Measurements from ENCODE around the gene ACOT12. TPM values are rescaled to one million over a fixed set of nuclear protein-coding genes. Genes with fewer than 3 reads are reported as not detected.

The ACOT12 gene
- total RNA-seq, 1 experiment from 2014 or later: not detected

- H3K9me3 Mint-ChIP-seq: no peaks in the 10 kb centered on the region
- H3K27me3 Mint-ChIP-seq (ENCODE audit: low read depth): peaks cover 12% of the 10 kb centered on the region
- no peak overlapping the region for H3K56ac ChIP-seq (ENCODE audit: insufficient read length, low read depth, low read length)
- no peak overlapping the region for H4K8ac ChIP-seq (replicated peaks; ENCODE audit: insufficient read length, low read depth, low read length)
- no peaks in the 10 kb centered on the region for H3K79me2 ChIP-seq (ENCODE audit: insufficient read depth, low read length)
- no peaks in the 10 kb centered on the region for H3K27me3 ChIP-seq (ENCODE audit: insufficient read depth, low read length)
- H4K20me1 ChIP-seq (ENCODE audit: control insufficient read depth, insufficient read depth, insufficient read length): no peaks in the 10 kb centered on the region
- no peak overlapping the region for H4K91ac ChIP-seq (ENCODE audit: insufficient read length, low read depth, low read length)
- H3K9me3 ChIP-seq (ENCODE audit: control insufficient read depth, low read depth, low read length): no peaks in the 10 kb centered on the region
- no peaks in the 10 kb centered on the region for H3K79me1 ChIP-seq (ENCODE audit: insufficient read depth, low read depth, low read length, poor library complexity, severe bottlenecking)
- no peaks in the 10 kb centered on the region for H3K23me2 ChIP-seq (ENCODE audit: insufficient read length, low read depth, low read length, poor library complexity, severe bottlenecking)
- no peak overlapping the region for H2BK12ac ChIP-seq (ENCODE audit: insufficient read length, low read depth, low read length)
- H3K4me1 Mint-ChIP-seq: 0 out of 4 replicates have a peak, but pooled peaks cover 0 to 2% of the 10 kb centered on the region in 2 experiments
- H3K9ac ChIP-seq (ENCODE audit: extremely low read depth, insufficient read length, low read length): no peak overlapping the region
- no peak overlapping the region for H3K27ac Mint-ChIP-seq
- no peak overlapping the region for H3K4me3 Mint-ChIP-seq
- no peak overlapping the region for H2AFZ ChIP-seq (ENCODE audit: low read length)
- H2BK20ac ChIP-seq (ENCODE audit: low read depth, low read length, poor library complexity, severe bottlenecking): no peak overlapping the region
- H3T11ph ChIP-seq (ENCODE audit: low read length): no peak overlapping the region
- no peak overlapping the region for H3K18ac ChIP-seq (ENCODE audit: insufficient read length, low read depth, low read length)
- DNase-seq: no peak
- no peak overlapping the region for H2AK5ac ChIP-seq (ENCODE audit: insufficient read length, low read length)
- no peak overlapping the region for H3K14ac ChIP-seq (ENCODE audit: insufficient read depth, low read length)
- TF ChIP-seq CTCF (conservative IDR thresholded peaks at IDR 0.05): no peak
- H4K5ac ChIP-seq (ENCODE audit: insufficient read length, low read depth, low read length): no peak overlapping the region
- WGBS (ENCODE audit: extremely low coverage, insufficient read length, low lambda C conversion rate): no CpG with 5 or more reads among the region's 4 CpGs
- H3K4me1 ChIP-seq (ENCODE audit: insufficient read depth, low read length): no peaks in the 10 kb centered on the region
- H2BK15ac ChIP-seq (ENCODE audit: low read depth, low read length): no peak overlapping the region
- H3K4ac ChIP-seq (ENCODE audit: low read depth, low read length): no peak overlapping the region
- no peak overlapping the region for H3K4me2 ChIP-seq (ENCODE audit: insufficient read depth, insufficient read length, low read length)
- no peak overlapping the region for H2BK5ac ChIP-seq (ENCODE audit: insufficient read length, low read length)
- no peak overlapping the region for H2BK120ac ChIP-seq (ENCODE audit: low read depth, low read length, poor library complexity, severe bottlenecking)
- no peaks in the 10 kb centered on the region for H3K36me3 Mint-ChIP-seq (ENCODE audit: insufficient read depth in 1 of 3, low read depth in 3 of 3)
- no peak overlapping the region for H3K23ac ChIP-seq (ENCODE audit: insufficient read length, low read depth, low read length)
- H3K27ac ChIP-seq (ENCODE audit: insufficient read length, low read depth, low read length): no peak overlapping the region
Observed at GRCh38 chr5:81388169-81388568, 5.8 kb downstream of the ACOT12 start.

Measured in H9 (cell line).